Natural killer cell (primary cell): Measurements from ENCODE around the gene CLASP1. TPM values are rescaled to one million over a fixed set of nuclear protein-coding genes. Genes with fewer than 3 reads are reported as not detected.

Experiments
- ATAC-seq, 3 donors: fragments of 150-1000 bp in 2 of 3; fragments of 200-7000 bp in 1 of 3; cut with Tn5 transposase; 1 replicate in 1 of 3; 2 replicates in 2 of 3; pipeline ENCODE4 v1.10.0; 2021; ENCODE audit warnings: mild to moderate bottlenecking in 2 of 3, moderate library complexity in 2 of 3
- DNase-seq, 2 donors: peaks; one replicate each; pipeline versions ENCODE4 v3.0.0 to v3.0.0-alpha.2; 2013 to 2021; ENCODE audit warnings: mixed read lengths in 1 of 2
- H3K27ac ChIP-seq: one replicate; pipeline ENCODE4 v1.5.1; 2013; ENCODE audit warnings: mild to moderate bottlenecking, low read length
- H3K27me3 ChIP-seq: one replicate; pipeline ENCODE4 v1.6.1; 2013; ENCODE audit warnings: low read length; ENCODE audit not compliant: control insufficient read depth, insufficient read depth
- H3K36me3 ChIP-seq: one replicate; pipeline ENCODE4 v1.6.1; 2013; ENCODE audit warnings: low read length; ENCODE audit not compliant: control insufficient read depth, insufficient read depth
- H3K4me1 ChIP-seq: one replicate; pipeline ENCODE4 v1.6.1; 2013; ENCODE audit warnings: low read length; ENCODE audit not compliant: control insufficient read depth, insufficient read depth
- H3K4me3 ChIP-seq: one replicate; pipeline ENCODE4 v1.5.1; 2013; ENCODE audit warnings: low read length
- H3K9me3 ChIP-seq: one replicate; pipeline ENCODE4 v1.6.1; 2013; ENCODE audit warnings: low read length; ENCODE audit not compliant: control insufficient read depth, insufficient read depth
- H3K27ac Mint-ChIP-seq, 2 donors: one replicate each; pipeline ENCODE4 v1.8.0; 2022; ENCODE audit warnings: mild to moderate bottlenecking in 2 of 2, mixed read lengths in 2 of 2, moderate library complexity in 1 of 2
- H3K27me3 Mint-ChIP-seq, 2 donors: one replicate each; pipeline ENCODE4 v1.8.0; 2022; ENCODE audit warnings: low read depth in 2 of 2, mixed read lengths in 2 of 2
- H3K36me3 Mint-ChIP-seq: one replicate; pipeline ENCODE4 v1.8.0; 2022; ENCODE audit warnings: mixed read lengths
- H3K4me1 Mint-ChIP-seq, 2 donors: one replicate each; pipeline ENCODE4 v1.8.0; 2022; ENCODE audit warnings: mixed read lengths in 2 of 2
- H3K4me3 Mint-ChIP-seq: one replicate; pipeline ENCODE4 v1.8.0; 2022; ENCODE audit warnings: mild to moderate bottlenecking, moderate library complexity, mixed read lengths
- H3K9me3 Mint-ChIP-seq, 2 donors: one replicate each; pipeline ENCODE4 v1.8.0; 2022; ENCODE audit warnings: mixed read lengths in 2 of 2
- CTCF ChIP-seq: fragments of 200-600 bp; IDR thresholded peaks from one replicate; pipeline ENCODE4 v1.8.0; 2022; ENCODE audit warnings: antibody characterized with exemption
- WGBS: methylation state at CpG from one replicate; pipeline ENCODE4 v1.1.7; 2013; ENCODE audit warnings: missing lambda C conversion rate; ENCODE audit not compliant: insufficient coverage; 5-methylcytosine and 5-hydroxymethylcytosine counted together
- intact Hi-C: fragments of 100-400 bp; cut with micrococcal nuclease; formaldehyde crosslinking; loops from one replicate; pipeline ENCODE4 v1.14.2; 2022
- total RNA-seq, 4 donors: library from RNA; stranded (reverse); fragments of 120-200 nt in 1 of 4; gene quantifications; one replicate each; pipeline versions ENCODE4 v1.2.3 to v1.2.4, GENCODE V29; 2013 to 2022

Gene CLASP1
- total RNA-seq, 3 donors from 2014 or later (not counting 1 experiment from before 2014, with no cell fraction given): 125 to 142 (median 127) TPM

GRCh38 chr2:121429119-121429903 lies 220.0 kb downstream of the CLASP1 start:
- Histone ChIP-seq H3K27me3 (no peaks in the 10 kb centered on the region), H3K4me1 (no peaks in the 10 kb centered on the region), H3K9me3 (no peaks in the 10 kb centered on the region), H3K27ac (no peak overlapping the region), H3K4me3 (no peak overlapping the region), H3K36me3 (peaks cover 54% of the 10 kb centered on the region)
- H3K27me3 Mint-ChIP-seq: no peaks in the 10 kb centered on the region
- ATAC-seq: no peak
- H3K4me1 Mint-ChIP-seq: no peaks in the 10 kb centered on the region
- H3K4me3 Mint-ChIP-seq: no peak overlapping the region
- peaks cover 16% of the 10 kb centered on the region for H3K36me3 Mint-ChIP-seq
- no peak for TF ChIP-seq CTCF
- H3K9me3 Mint-ChIP-seq: no peaks in the 10 kb centered on the region
- 97% methylated on average over 8 of the region's 8 CpGs for WGBS
- peak overlapping the region in 1 of 2 donors; percentile 20 for H3K27ac Mint-ChIP-seq
- DNase-seq: no peak
- intact Hi-C loops: no loop called here

GRCh38 chr2:121427187-121427689 lies 222.0 kb downstream of the CLASP1 start:
- no peaks in the 10 kb centered on the region for H3K27me3 ChIP-seq
- H3K27ac ChIP-seq: no peak overlapping the region
- Mint-ChIP-seq H3K27me3 (no peaks in the 10 kb centered on the region), H3K4me1 (peaks cover 0 to 6% of the 10 kb centered on the region in 2 donors), H3K27ac (no peak overlapping the region), H3K36me3 (peaks cover 21% of the 10 kb centered on the region), H3K9me3 (no peaks in the 10 kb centered on the region), H3K4me3 (no peak overlapping the region)
- H3K36me3 ChIP-seq: peaks cover 66% of the 10 kb centered on the region
- no peak overlapping the region for H3K4me3 ChIP-seq
- H3K9me3 ChIP-seq: no peaks in the 10 kb centered on the region
- ATAC-seq: no peak
- H3K4me1 ChIP-seq: no peaks in the 10 kb centered on the region
- 100% methylated on average over 1 of the region's 2 CpGs for WGBS
- TF ChIP-seq CTCF: no peak
- intact Hi-C loops: no loop called here
- DNase-seq: no peak

- Histone ChIP-seq H3K27me3 (no peaks in the 10 kb centered on the region), H3K9me3 (no peaks in the 10 kb centered on the region), H3K4me1 (no peaks in the 10 kb centered on the region), H3K36me3 (peaks cover 74% of the 10 kb centered on the region), H3K4me3 (no peak overlapping the region), H3K27ac (no peak overlapping the region)
- Mint-ChIP-seq H3K27me3 (no peaks in the 10 kb centered on the region), H3K27ac (no peak overlapping the region), H3K4me3 (no peak overlapping the region), H3K9me3 (no peaks in the 10 kb centered on the region), H3K36me3 (peaks cover 23% of the 10 kb centered on the region), H3K4me1 (peaks cover 0 to 6% of the 10 kb centered on the region in 2 donors)
- WGBS: no CpG with 5 or more reads among the region's 5 CpGs
- intact Hi-C loops: no loop called here
- DNase-seq: no peak
- ATAC-seq: no peak
- TF ChIP-seq CTCF: no peak
Observed at GRCh38 chr2:121420486-121420885, 228.8 kb downstream of the CLASP1 start.
